Activated T-helper 1 cell treated with anti-CD3 and anti-CD28 coated beads, Interleukin-2, amount 50 U/mL, for 16 hours (primary cell): Measurements from ENCODE around the gene MUC5B.
"Not testable (repeated sequence)": the region's sequence is repeated elsewhere in the genome, so short reads cannot be mapped to it uniquely, and the experiment has no call there.

Experiments
- DNase-seq, 2 donors: peaks; one replicate each; pipeline ENCODE4 v3.0.0-alpha.2; 2020; ENCODE audit warnings: low read depth in 1 of 2, low spot score in 1 of 2

The MUC5B gene

DNA sequence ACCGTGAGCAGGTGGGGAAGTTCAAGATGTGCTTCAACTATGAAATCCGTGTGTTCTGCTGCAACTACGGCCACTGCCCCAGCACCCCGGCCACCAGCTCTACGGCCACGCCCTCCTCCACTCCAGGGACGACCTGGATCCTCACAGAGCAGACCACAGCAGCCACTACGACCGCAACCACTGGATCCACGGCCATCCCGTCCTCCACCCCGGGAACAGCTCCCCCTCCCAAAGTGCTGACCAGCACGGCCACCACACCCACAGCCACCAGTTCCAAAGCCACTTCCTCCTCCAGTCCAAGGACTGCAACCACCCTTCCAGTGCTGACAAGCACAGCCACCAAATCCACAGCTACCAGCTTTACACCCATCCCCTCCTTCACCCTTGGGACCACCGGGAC, 22.9 kb downstream of the MUC5B start:
- DNase-seq, result not testable (repeated sequence)

DNA sequence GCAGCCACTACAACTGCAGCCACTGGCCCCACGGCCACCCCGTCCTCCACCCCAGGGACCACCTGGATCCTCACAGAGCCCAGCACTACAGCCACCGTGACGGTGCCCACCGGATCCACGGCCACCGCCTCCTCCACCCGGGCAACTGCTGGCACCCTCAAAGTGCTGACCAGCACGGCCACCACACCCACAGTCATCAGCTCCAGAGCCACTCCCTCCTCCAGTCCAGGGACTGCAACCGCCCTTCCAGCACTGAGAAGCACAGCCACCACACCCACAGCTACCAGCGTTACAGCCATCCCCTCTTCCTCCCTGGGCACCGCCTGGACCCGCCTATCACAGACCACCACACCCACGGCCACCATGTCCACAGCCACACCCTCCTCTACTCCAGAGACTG, 23.4 kb downstream of the MUC5B start:
- DNase-seq, result not testable (repeated sequence)

DNA sequence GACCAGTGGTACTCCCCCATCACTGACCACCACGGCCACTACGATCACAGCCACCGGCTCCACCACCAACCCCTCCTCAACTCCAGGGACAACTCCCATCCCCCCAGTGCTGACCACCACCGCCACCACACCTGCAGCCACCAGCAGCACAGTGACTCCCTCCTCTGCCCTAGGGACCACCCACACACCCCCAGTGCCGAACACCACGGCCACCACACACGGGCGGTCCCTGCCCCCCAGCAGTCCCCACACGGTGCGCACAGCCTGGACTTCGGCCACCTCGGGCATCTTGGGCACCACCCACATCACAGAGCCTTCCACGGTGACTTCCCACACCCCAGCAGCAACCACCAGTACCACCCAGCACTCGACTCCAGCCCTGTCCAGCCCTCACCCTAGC, 24.2 kb downstream of the MUC5B start:
- DNase-seq, result not testable (repeated sequence)

GRCh38 chr11:1248951-1249350, 26.1 kb downstream of the MUC5B start:
- not testable (repeated sequence) for DNase-seq

- DNase-seq, result not testable (repeated sequence)
These were observed 27.5 kb downstream of the MUC5B start for GRCh38 chr11:1250411-1250810.

GRCh38 chr11:1251236-1251770, 28.4 kb downstream of the MUC5B start:
- no peak for DNase-seq

DNA sequence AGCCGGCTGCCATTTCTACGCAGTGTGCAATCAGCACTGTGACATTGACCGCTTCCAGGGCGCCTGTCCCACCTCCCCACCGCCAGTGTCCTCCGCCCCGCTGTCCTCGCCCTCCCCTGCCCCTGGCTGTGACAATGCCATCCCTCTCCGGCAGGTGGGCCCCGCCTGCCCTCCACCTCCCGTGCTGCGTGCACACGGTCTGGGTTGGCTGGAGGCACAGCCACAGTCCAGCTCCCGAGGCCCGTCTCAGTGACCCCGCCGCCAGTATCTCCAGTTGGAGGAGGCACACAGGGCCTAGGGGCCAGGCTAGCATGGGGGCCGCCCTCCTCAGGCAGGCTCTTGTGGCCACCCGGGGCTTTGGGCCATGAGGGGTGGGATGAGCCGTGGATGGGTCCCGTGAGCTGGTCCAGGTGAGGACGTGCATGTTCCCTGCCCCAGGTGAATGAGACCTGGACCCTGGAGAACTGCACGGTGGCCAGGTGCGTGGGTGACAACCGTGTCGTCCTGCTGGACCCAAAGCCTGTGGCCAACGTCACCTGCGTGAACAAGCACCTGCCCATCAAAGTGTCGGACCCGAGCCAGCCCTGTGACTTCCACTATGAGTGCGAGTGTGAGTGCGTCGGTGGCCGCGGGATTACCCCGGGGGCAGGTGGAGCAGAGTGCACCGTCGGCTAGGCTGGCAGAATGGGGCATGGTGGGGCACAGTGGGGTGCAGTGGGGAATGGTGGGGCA, 29.7 kb downstream of the MUC5B start:
- DNase-seq, result no peak

DNA sequence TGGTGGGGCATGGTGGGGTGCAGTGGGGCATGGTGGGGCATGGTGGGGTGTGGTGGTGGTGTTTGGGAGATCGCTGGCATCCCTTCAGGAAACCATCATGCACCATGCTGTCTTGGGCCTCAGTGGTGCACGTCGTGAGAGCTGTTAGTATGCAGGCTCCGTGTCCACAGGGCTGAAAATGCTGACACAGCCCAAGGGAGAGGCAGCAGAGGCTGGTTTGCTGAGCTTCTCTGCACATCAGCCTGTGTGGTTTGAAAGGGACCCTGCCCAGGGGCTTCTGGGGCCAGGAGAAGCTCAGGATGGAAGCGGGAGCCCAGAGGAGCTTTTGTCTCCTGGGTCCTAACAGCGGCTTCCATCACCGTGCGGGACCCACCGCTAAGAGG, 30.2 kb downstream of the MUC5B start:
- DNase-seq, result no peak

GRCh38 chr11:1254086-1254648, 31.3 kb downstream of the MUC5B start:
- DNase-seq, result no peak

DNA sequence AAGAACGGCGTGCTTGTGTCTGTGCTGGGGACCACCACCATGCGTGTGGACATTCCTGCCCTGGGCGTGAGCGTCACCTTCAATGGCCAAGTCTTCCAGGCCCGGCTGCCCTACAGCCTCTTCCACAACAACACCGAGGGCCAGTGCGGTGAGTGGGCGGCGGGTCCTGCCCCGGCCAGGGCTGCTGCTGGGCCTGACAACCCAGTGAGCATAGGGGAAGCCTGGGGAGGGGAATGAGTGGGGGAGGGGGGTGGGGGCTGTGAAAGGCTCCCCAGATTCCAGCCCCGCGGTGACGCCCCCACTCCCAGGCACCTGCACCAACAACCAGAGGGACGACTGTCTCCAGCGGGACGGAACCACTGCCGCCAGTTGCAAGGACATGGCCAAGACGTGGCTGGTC, 31.9 kb downstream of the MUC5B start:
- no peak for DNase-seq

DNA sequence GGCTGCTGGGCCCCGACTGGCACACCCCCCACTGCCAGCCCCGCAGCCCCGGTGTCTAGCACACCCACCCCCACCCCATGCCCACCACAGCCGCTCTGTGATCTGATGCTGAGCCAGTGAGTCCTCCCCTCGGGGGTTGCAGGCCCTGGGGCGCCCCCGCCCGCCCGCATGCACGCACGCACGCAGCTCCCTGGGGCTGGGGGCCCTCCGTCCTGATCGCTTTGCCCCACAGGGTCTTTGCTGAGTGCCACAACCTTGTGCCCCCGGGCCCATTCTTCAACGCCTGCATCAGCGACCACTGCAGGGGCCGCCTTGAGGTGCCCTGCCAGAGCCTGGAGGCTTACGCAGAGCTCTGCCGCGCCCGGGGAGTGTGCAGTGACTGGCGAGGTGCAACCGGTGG, 32.3 kb downstream of the MUC5B start:
- DNase-seq, result no peak

DNA sequence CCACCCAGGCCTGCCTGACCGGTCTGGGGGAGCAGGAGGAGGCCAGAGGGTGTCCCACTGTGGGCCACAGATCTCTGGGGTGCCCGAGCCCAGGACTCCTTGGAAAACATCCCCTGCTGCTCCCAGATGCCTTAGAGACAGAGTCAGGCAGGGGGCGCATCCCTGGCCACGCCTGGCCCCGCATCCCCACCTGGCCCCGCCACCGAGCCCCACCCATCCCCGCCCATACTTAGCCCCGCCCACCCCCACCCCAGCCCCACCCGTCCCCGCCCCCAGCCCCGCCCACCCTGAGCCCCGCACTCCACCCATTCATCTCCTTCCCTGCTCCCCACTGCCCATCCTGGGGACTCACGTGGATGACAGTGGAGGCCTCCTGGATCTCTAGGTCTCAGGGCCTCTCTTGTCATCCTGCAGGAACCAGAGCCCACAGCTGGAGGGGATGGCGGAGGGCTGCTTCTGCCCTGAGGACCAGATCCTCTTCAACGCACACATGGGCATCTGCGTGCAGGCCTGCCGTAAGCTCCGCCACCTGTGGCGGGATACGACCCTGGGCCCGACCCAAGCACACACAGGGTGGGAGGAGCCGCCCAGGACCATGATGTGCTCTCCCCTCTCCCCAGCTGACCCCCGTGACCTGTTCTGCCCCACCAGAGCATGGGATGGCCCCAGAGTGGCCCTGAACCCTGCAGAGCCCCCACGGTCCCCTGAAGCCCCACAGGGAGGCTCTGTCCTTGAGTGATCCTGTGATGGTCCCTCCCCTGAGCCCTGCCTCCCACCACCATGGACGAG, 33.6 kb downstream of the MUC5B start:
- no peak for DNase-seq

- DNase-seq, result no peak
These were observed 34.5 kb downstream of the MUC5B start for GRCh38 chr11:1257366-1257765.

DNA sequence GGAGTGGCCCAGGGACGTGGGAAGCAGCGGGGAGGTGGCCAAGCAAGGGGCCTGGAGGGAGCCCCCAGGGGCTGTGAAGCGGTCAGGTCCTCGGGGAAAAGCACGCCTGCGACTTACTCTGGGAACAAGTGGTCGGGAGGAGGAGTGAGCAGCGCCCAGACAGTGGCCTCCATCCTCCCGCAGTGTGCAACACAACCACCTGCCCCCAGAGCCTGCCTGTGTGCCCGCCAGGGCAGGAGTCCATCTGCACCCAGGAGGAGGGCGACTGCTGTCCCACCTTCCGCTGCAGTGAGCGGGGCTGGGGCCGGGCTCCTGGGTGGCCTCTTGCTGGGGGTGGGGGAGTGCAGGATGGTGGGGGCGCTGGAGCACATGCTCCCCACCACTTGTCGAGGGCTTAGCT, 35.0 kb downstream of the MUC5B start:
- DNase-seq, result no peak

- no peak for DNase-seq
These were observed 35.7 kb downstream of the MUC5B start for GRCh38 chr11:1258401-1259075.

DNA sequence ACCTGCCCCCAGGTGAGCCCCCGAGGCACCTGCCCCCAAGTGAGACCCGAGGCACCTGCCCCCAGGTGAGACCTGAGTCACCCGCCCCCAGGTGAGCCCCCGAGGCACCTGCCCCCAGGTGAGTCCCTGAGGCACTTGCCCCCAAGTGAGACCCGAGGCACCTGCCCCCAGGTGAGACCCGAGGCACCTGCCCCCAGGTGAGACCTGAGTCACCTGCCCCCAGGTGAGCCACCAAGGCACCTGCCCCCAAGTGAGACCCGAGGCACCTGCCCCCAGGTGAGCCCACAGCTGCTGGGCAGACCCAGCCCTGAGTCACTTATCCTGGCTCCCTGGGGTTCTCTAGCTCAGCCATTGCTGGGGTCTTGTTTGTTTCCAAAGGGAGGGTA, 36.2 kb downstream of the MUC5B start:
- DNase-seq, result no peak

DNA sequence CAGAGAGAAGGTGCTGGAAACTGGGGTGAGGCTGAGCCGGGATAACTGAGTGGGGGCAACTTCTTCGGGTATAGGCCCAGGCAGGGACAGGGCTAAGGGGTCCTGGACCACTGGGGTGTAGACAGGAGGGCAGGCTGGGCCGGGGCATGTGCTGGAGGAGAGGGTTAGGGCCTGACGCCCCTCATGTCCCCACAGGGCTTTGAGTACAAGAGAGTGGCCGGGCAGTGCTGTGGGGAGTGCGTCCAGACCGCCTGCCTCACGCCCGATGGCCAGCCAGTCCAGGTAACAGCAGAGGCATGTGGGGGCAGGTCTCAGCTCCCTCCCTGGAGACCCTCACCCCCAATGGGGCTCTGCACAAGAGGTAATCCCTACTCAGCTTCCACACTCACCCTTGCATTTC, 36.7 kb downstream of the MUC5B start:
- no peak for DNase-seq

GRCh38 chr11:1260023-1260501, 37.2 kb downstream of the MUC5B start:
- peak in 1 of 2 donors; percentile 20 for DNase-seq

DNA sequence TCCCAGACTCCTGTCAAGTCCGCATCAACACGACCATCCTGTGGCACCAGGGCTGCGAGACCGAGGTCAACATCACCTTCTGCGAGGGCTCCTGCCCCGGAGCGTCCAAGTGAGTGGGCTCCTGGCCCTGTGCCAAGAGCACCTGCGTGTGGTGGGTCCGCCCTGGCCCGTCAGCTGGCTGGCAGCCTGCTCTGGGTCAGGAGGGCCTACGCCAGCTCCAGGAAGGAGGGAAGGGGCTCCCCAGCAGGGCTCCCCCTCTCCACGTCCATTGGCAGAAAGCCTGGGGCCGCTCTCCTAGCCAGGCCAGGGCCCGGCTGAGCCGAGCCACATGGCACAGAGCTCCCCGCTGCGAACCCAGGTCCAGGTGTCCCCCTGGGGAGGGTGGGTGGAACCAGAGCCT, 37.8 kb downstream of the MUC5B start:
- DNase-seq, result no peak

DNA sequence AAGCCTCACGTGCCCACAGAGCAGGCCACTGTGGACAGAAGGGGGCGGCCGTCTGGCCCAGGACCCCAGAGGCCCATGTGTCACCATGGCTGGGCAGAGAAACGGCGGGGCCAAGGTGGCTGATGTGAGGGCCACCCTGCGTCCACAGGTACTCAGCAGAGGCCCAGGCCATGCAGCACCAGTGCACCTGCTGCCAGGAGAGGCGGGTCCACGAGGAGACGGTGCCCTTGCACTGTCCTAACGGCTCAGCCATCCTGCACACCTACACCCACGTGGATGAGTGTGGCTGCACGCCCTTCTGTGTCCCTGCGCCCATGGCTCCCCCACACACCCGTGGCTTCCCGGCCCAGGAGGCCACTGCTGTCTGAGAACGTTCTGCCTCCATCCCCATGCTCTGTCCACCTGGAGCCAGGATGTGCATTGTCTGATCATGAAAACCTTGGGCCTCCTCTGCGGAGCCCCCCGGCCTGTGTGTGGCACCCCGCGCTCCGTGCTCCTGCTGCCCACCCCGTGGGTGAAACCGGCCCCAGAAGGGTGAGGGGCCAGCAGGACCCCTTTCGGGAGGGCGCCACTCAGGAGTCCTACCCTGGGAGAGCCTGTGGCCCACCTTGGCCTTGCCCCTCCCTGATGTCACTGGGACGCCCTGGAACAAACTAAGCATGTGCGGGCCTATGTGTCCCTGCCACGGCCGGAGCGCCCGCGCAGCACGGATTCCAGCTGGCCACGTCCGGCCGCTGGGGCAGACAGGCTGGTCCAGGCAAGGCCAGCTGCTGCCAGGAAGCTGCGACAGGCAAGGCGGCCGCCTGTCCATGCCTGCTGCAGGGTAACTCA, 38.6 kb downstream of the MUC5B start:
- DNase-seq, result no peak
